GM19467 (cell line): Measurements from ENCODE around the gene EPB41L5.
"Not testable (repeated sequence)": the region's sequence is repeated elsewhere in the genome, so short reads cannot be mapped to it uniquely, and the experiment has no call there.

Experiments used
- ATAC-seq: cut with Tn5 transposase; IDR thresholded peaks from one replicate; pipeline ENCODE4 v1.9.1; 2021; ENCODE audit warnings: mild to moderate bottlenecking, moderate library complexity; ENCODE audit not compliant: unreplicated experiment

Gene EPB41L5

GRCh38 chr2:120192280-120192679 is 179.4 kb downstream of the EPB41L5 start:
- ATAC-seq, result no peak

- ATAC-seq, result no peak
Measured at GRCh38 chr2:120195553-120195952, 182.7 kb downstream of the EPB41L5 start.

- not testable (repeated sequence) for ATAC-seq
Measured at GRCh38 chr2:120199817-120200459, 187.1 kb downstream of the EPB41L5 start.

GRCh38 chr2:120203251-120204021 is 190.6 kb downstream of the EPB41L5 start:
- no peak for ATAC-seq

- ATAC-seq, result no peak
Measured at GRCh38 chr2:120204022-120204405, 191.1 kb downstream of the EPB41L5 start.

- ATAC-seq, result no peak
Measured at GRCh38 chr2:120204417-120204816, 191.5 kb downstream of the EPB41L5 start.

GRCh38 chr2:120204945-120205670 is 192.2 kb downstream of the EPB41L5 start:
- ATAC-seq, result no peak

GRCh38 chr2:120206022-120206581 is 193.2 kb downstream of the EPB41L5 start:
- ATAC-seq, result no peak

- no peak for ATAC-seq
Measured at GRCh38 chr2:120208381-120209353, 195.8 kb downstream of the EPB41L5 start.

GRCh38 chr2:120209427-120210269 is 196.8 kb downstream of the EPB41L5 start:
- no peak for ATAC-seq

- ATAC-seq, result no peak
Measured at GRCh38 chr2:120210270-120210693, 197.4 kb downstream of the EPB41L5 start.

GRCh38 chr2:120218181-120218580 is 205.3 kb downstream of the EPB41L5 start:
- no peak for ATAC-seq

GRCh38 chr2:120219291-120219690 is 206.4 kb downstream of the EPB41L5 start:
- ATAC-seq, result no peak

GRCh38 chr2:120219766-120220165 is 206.9 kb downstream of the EPB41L5 start:
- no peak for ATAC-seq

GRCh38 chr2:120220756-120221155 is 207.9 kb downstream of the EPB41L5 start:
- ATAC-seq, result no peak

- ATAC-seq, result no peak
Measured at GRCh38 chr2:120221616-120222015, 208.7 kb downstream of the EPB41L5 start.

GRCh38 chr2:120222186-120223033 is 209.5 kb downstream of the EPB41L5 start:
- no peak for ATAC-seq
